HepG2 (cell line): ENCODE results near the gene FBXW12.

ENCODE experiments used
- CEBPZ ChIP-seq: IDR thresholded peaks from 2 replicates; pipeline ENCODE4 v1.6.1; 2012; ENCODE audit warnings: low read length, improper control_type of control experiment
- YY1 ChIP-seq: IDR thresholded peaks from 2 replicates; pipeline ENCODE4 v1.6.1; 2011; ENCODE audit warnings: low read length, low read depth, moderate library complexity, mild to moderate bottlenecking; ENCODE audit not compliant: insufficient read depth, insufficient replicate concordance
- ZNF362 ChIP-seq: sonication (generic); formaldehyde crosslinking; IDR thresholded peaks from 2 replicates; pipeline ENCODE4 v1.4.0; 2020; ENCODE audit warnings: missing genetic modification reagents, mild to moderate bottlenecking, borderline replicate concordance
- ZNF878 ChIP-seq: sonication (generic); formaldehyde crosslinking; IDR thresholded peaks from 2 replicates; pipeline ENCODE4 v1.8.1; 2023; ENCODE audit warnings: mild to moderate bottlenecking, missing genetic modification reagents, moderate library complexity
- TF ChIP-seq, protein P1 (sequence below): sonication (generic); formaldehyde crosslinking; IDR thresholded peaks from 2 replicates; pipeline ENCODE4 v1.8.1; 2023; ENCODE audit warnings: mild to moderate bottlenecking, moderate library complexity, missing genetic modification reagents
- TF ChIP-seq, protein P2 (sequence below): sonication (generic); formaldehyde crosslinking; IDR thresholded peaks from 2 replicates; pipeline ENCODE4 v1.4.0; 2020; ENCODE audit warnings: low read depth, missing genetic modification reagents

- TF ChIP-seq ZNF362 (CRISPR knock-in tag) (no peak), ZNF878 (CRISPR knock-in tag) (no peak), YY1 (no peak), CEBPZ (no peak)
- TF ChIP-seq, protein P1, sequence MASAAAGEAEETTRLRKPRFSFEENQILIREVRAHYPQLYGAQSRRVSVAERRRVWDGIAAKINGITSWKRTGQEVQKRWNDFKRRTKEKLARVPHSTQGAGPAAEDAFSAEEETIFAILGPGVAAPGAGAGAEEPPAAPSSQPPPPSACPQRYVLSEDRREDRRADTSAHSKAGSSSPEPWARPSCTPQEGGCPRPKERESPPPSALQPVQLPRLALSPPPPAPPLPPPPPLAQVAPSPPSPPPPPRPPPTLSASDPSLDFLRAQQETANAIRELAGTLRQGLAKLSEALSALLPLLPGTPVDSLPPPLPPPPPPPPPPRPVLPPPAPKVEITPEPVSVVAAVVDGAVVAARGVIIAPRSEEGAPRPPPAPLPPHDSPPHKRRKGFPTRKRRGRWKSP, result no peak
- TF ChIP-seq, protein P2, sequence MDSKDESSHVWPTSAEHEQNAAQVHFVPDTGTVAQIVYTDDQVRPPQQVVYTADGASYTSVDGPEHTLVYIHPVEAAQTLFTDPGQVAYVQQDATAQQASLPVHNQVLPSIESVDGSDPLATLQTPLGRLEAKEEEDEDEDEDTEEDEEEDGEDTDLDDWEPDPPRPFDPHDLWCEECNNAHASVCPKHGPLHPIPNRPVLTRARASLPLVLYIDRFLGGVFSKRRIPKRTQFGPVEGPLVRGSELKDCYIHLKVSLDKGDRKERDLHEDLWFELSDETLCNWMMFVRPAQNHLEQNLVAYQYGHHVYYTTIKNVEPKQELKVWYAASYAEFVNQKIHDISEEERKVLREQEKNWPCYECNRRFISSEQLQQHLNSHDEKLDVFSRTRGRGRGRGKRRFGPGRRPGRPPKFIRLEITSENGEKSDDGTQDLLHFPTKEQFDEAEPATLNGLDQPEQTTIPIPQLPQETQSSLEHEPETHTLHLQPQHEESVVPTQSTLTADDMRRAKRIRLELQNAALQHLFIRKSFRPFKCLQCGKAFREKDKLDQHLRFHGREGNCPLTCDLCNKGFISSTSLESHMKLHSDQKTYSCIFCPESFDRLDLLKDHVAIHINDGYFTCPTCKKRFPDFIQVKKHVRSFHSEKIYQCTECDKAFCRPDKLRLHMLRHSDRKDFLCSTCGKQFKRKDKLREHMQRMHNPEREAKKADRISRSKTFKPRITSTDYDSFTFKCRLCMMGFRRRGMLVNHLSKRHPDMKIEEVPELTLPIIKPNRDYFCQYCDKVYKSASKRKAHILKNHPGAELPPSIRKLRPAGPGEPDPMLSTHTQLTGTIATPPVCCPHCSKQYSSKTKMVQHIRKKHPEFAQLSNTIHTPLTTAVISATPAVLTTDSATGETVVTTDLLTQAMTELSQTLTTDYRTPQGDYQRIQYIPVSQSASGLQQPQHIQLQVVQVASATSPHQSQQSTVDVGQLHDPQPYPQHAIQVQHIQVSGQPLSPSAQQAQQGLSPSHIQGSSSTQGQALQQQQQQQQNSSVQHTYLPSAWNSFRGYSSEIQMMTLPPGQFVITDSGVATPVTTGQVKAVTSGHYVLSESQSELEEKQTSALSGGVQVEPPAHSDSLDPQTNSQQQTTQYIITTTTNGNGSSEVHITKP (CRISPR knock-in tag), result no peak
These were observed 44.5 kb downstream of the FBXW12 start for GRCh38 chr3:48416546-48416945.
